Measurements from ENCODE around the gene SMURF1.
A peak's percentile ranks its signal among the peaks of the same experiment; 100 is the strongest.
"Not testable (repeated sequence)": the region's sequence is repeated elsewhere in the genome, so short reads cannot be mapped to it uniquely, and the experiment has no call there.

The SMURF1 gene

GRCh38 chr7:99047526-99048077 is 96.3 kb downstream of the SMURF1 start:
- no peak for DNase-seq (ENCODE audit: low spot score)

- DNase-seq (ENCODE audit: low spot score) = no peak
Measured at GRCh38 chr7:99046722-99047121, 97.2 kb downstream of the SMURF1 start.

- not testable (repeated sequence) for DNase-seq (ENCODE audit: low spot score)
Measured at GRCh38 chr7:99046262-99046661, 97.6 kb downstream of the SMURF1 start.

- DNase-seq (ENCODE audit: low spot score) = not testable (repeated sequence)
Measured at GRCh38 chr7:99044858-99045257, 99.0 kb downstream of the SMURF1 start.

GRCh38 chr7:99042957-99043356 is 101.0 kb downstream of the SMURF1 start:
- no peak for DNase-seq (ENCODE audit: low spot score)

GRCh38 chr7:99041526-99041925 is 102.4 kb downstream of the SMURF1 start:
- no peak for DNase-seq (ENCODE audit: low spot score)

- peak; percentile 75 for DNase-seq (ENCODE audit: low spot score)
Measured at GRCh38 chr7:99040104-99040958, 103.6 kb downstream of the SMURF1 start.

- DNase-seq (ENCODE audit: low spot score) = no peak
Measured at GRCh38 chr7:99039384-99039891, 104.5 kb downstream of the SMURF1 start.

GRCh38 chr7:99038086-99038855 is 105.6 kb downstream of the SMURF1 start:
- DNase-seq (ENCODE audit: low spot score) = no peak

GRCh38 chr7:99037327-99037940 is 106.5 kb downstream of the SMURF1 start:
- no peak for DNase-seq (ENCODE audit: low spot score)

- DNase-seq (ENCODE audit: low spot score) = no peak
Measured at GRCh38 chr7:99036546-99037111, 107.3 kb downstream of the SMURF1 start.

- no peak for DNase-seq (ENCODE audit: low spot score)
Measured at GRCh38 chr7:99035723-99036545, 108.0 kb downstream of the SMURF1 start.

- no peak for DNase-seq (ENCODE audit: low spot score)
Measured at GRCh38 chr7:99034932-99035722, 108.8 kb downstream of the SMURF1 start.

GRCh38 chr7:99033765-99034164 is 110.1 kb downstream of the SMURF1 start:
- no peak for DNase-seq (ENCODE audit: low spot score)

- DNase-seq (ENCODE audit: low spot score) = no peak
Measured at GRCh38 chr7:99032928-99033327, 111.0 kb downstream of the SMURF1 start.

- no peak for DNase-seq (ENCODE audit: low spot score)
Measured at GRCh38 chr7:99031496-99031895, 112.4 kb downstream of the SMURF1 start.

GRCh38 chr7:99030951-99031350 is 113.0 kb downstream of the SMURF1 start:
- DNase-seq (ENCODE audit: low spot score) = no peak

- no peak for DNase-seq (ENCODE audit: low spot score)
Measured at GRCh38 chr7:99030457-99030856, 113.5 kb downstream of the SMURF1 start.

GRCh38 chr7:99029466-99030435 is 114.2 kb downstream of the SMURF1 start:
- no peak for DNase-seq (ENCODE audit: low spot score)

Data from hematopoietic multipotent progenitor cell treated with erythropoietin and hydrocortisone succinate and interleukin-3 and kit ligand, for 15 days (in vitro differentiated cells).